H1 (cell line): ENCODE data around the gene SNRPD3. TPM values are rescaled to one million over a fixed set of nuclear protein-coding genes. Genes with fewer than 3 reads are reported as not detected.

Source experiments
- CBX5 ChIP-seq: fragments of 300-800, 300-1000 bp; sonication (generic); IDR thresholded peaks from 2 replicates; pipeline ENCODE4 v1.7.1; 2016; ENCODE audit warnings: antibody characterized with exemption, low read length, low read depth
- NANOG ChIP-seq: IDR thresholded peaks from 2 replicates; pipeline ENCODE4 v1.6.1; 2011; ENCODE audit warnings: low read length, low read depth, mild to moderate bottlenecking, inconsistent platforms; ENCODE audit not compliant: insufficient read depth, poor library complexity, severe bottlenecking
- RBBP5 ChIP-seq: IDR thresholded peaks from 2 replicates; pipeline ENCODE4 v1.7.1; 2012; ENCODE audit warnings: low read depth, mild to moderate bottlenecking, inconsistent platforms, low read length, moderate library complexity, borderline replicate concordance
- SIN3A ChIP-seq, 2 experiments: IDR thresholded peaks in 1 of 2; conservative IDR thresholded peaks in 1 of 2; 2 replicates each; pipeline ENCODE4 v1.6.1; 2011 to 2012; ENCODE audit warnings: low read length in 2 of 2, improper control_type of control experiment in 1 of 2, low read depth in 1 of 2, mild to moderate bottlenecking in 1 of 2
- SP2 ChIP-seq: IDR thresholded peaks from 2 replicates; pipeline ENCODE4 v1.6.1; 2012; ENCODE audit warnings: mild to moderate bottlenecking, low read length, inconsistent platforms
- TAF7 ChIP-seq: optimal IDR thresholded peaks from 2 replicates; pipeline ENCODE3; 2011; ENCODE audit warnings: low read depth, mild to moderate bottlenecking, inconsistent platforms, low read length, moderate library complexity, borderline replicate concordance
- USF2 ChIP-seq: IDR thresholded peaks from 2 replicates; pipeline ENCODE4 v1.6.1; 2011; ENCODE audit warnings: low read length, improper control_type of control experiment
- polyA plus RNA-seq, 7 experiments: library from polyadenylated mRNA; depleted of rRNA in 3 of 7; stranded (reverse) in 5 of 7; unstranded in 2 of 7; fragments of >200 nt in 5 of 7; fragments of 200-250 nt in 2 of 7; gene quantifications; 1 replicate in 5 of 7; 2 replicates in 1 of 7; 4 replicates in 1 of 7; pipeline versions ENCODE4 v1.2.1 to v1.2.3, GENCODE V29; 2011 to 2013; ENCODE audit warnings: missing spikeins in 2 of 7, mixed read lengths in 2 of 7
- total RNA-seq: library from RNA; stranded (reverse); fragmentation: NEBNext Ultra II Directional; extraction: Animal tissue kit (Norgen Biotek cat#: 25700); gene quantifications from 2 replicates; pipeline ENCODE4 v1.2.1, GENCODE V29; 2021

SNRPD3 gene
- total and polyA plus RNA-seq, 2 of the 8 experiments (the other 6 are each of a cell fraction or from before 2014, with no cell fraction given): 200 to 455 TPM

DNA sequence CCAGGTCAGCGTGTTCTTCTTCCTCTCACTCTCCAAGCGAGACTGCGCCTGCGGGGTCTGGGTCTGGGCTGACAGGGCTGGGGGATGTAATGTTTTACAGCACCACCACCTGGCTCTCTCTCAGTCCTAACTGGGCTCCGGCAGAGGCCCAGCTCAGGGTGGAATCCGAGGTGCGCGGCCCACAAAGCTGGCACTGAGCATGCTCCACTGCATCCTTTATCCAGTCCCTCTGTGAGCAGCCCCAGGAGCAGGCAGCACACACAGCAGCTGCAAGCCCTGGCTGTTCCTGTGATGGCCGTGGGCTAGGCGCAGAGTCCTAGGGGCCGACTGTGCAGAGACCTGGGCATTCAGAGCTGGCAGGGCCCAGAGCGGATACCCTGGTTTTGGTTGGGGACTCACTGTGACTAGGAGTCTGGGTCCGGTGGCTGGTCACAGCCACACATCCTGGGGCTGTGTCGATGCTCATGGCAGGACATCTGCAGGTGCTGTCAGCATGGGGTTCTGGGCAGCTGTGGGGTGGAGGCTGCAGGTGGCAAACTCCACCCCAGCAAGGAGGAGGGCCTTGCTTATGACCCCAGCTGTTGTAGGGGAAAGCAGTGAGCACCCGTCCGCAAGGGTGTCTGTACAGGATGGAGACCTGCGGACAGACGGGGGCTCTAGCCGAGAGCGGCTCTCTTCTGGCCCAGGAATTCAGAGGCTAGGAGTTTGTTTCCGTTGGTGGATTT, 33.1 kb downstream of the SNRPD3 start (continued):
- TF ChIP-seq NANOG (no peak), RBBP5 (no peak), TAF7 (no peak), USF2 (no peak), SIN3A (conservative IDR thresholded peaks at IDR 0.05 in 1 of 2, IDR thresholded peaks at IDR 0.05 in 1 of 2; ENCODE audit: low read depth in 1 of 2, low read length in 2 of 2) (no peak), CBX5 (no peak), SP2 (no peak)
